Measurements from ENCODE around the gene KRTAP9-2.
"Not testable (repeated sequence)": the region's sequence is repeated elsewhere in the genome, so short reads cannot be mapped to it uniquely, and the experiment has no call there.

Gene KRTAP9-2

GRCh38 chr17:41237949-41238437 lies 11.5 kb downstream of the KRTAP9-2 start, which contains the start of gene KRTAP9-8:
KRTAP9-8 (plus strand) TSS chr17:41237999; CDS start chr17:41238052, 53 bp downstream.
- DNase-seq = not testable (repeated sequence)

GRCh38 chr17:41246995-41247787 lies 20.7 kb downstream of the KRTAP9-2 start:
- not testable (repeated sequence) for DNase-seq

- not testable (repeated sequence) for DNase-seq
Measured at GRCh38 chr17:41249637-41250240, 23.3 kb downstream of the KRTAP9-2 start, which contains the start of gene KRTAP9-4. KRTAP9-4 (plus strand) TSS chr17:41249687; CDS start chr17:41249721, 34 bp downstream.

GRCh38 chr17:41251261-41251660 lies 24.8 kb downstream of the KRTAP9-2 start:
- no peak for DNase-seq

GRCh38 chr17:41254861-41255260 lies 28.4 kb downstream of the KRTAP9-2 start:
- no peak for DNase-seq

- DNase-seq = not testable (repeated sequence)
Measured at GRCh38 chr17:41255381-41256290, 29.2 kb downstream of the KRTAP9-2 start, which contains the start of gene KRTAP9-9. KRTAP9-9 (plus strand) TSS chr17:41255384.

GRCh38 chr17:41256291-41256685 lies 29.8 kb downstream of the KRTAP9-2 start:
- no peak for DNase-seq

GRCh38 chr17:41258406-41258805 lies 32.0 kb downstream of the KRTAP9-2 start:
- DNase-seq = no peak

GRCh38 chr17:41263212-41263611 lies 36.8 kb downstream of the KRTAP9-2 start:
- no peak for DNase-seq

GRCh38 chr17:41264599-41264998 lies 38.2 kb downstream of the KRTAP9-2 start:
- no peak for DNase-seq

GRCh38 chr17:41265078-41265477 lies 38.6 kb downstream of the KRTAP9-2 start, which contains the start of gene KRTAP9-6:
KRTAP9-6 (plus strand) TSS chr17:41265378; CDS start chr17:41265378, 0 bp downstream.
- DNase-seq = no peak

GRCh38 chr17:41267711-41268110 lies 41.3 kb downstream of the KRTAP9-2 start:
- no peak for DNase-seq

GRCh38 chr17:41271323-41271722 lies 44.9 kb downstream of the KRTAP9-2 start:
- not testable (repeated sequence) for DNase-seq

GRCh38 chr17:41271858-41272257 lies 45.4 kb downstream of the KRTAP9-2 start:
- DNase-seq = no peak

GRCh38 chr17:41275648-41276190 lies 49.3 kb downstream of the KRTAP9-2 start, which contains the start of gene KRTAP9-7:
KRTAP9-7 (plus strand) TSS chr17:41275698; CDS start chr17:41275698, 0 bp downstream.
- not testable (repeated sequence) for DNase-seq

Measured in NK-92 treated with Interleukin-12 subunit alpha and Interleukin-12 subunit beta, amount 100 ng/mL, for 24 hours (cell line).